ENCODE results near the gene U2AF1L4. TPM values are rescaled to one million over a fixed set of nuclear protein-coding genes. Genes with fewer than 3 reads are reported as not detected.

Gene U2AF1L4
- total and polyA plus RNA-seq, 2 of the 4 experiments (the other 2 are of a cell fraction): 6.1 to 15.0 TPM

DNA sequence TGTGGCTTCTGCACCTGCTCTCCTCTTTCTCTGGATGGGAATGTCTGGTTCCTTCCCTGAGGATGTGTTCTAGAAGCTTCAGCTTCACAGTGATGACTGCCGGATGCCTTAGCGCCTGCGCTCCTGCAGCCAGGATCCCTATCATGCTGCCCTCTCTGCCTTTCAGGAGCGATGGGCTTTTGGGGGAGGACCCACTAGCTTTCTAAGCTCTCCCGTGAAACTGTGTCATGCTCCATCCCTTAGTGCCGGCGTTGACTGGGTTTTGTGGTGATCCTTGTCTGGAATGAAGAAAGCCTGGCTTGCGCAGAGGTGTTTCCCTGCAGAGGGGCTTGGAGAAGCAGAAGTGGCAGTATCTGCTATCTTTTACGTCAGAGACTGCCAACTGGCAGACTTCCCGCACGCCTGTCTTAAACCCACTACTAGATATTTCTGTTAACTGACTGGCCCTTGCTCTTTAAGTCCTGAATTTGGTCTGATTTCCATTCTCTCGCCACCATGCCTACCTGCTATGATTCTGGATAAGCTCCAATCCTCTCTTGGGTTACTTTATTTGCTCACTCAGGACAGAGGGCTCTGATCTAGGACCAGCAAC, 31.2 kb downstream of the U2AF1L4 start (continued):
- TF ChIP-seq CHD1 (IDR thresholded peaks at IDR 0.05; ENCODE audit: low read depth, low read length): no peak
- no peak for TF ChIP-seq MAZ (IDR thresholded peaks at IDR 0.05; ENCODE audit: borderline replicate concordance, low read depth, low read length)
- no peak for TF ChIP-seq FOS (IDR thresholded peaks at IDR 0.05; ENCODE audit: low read depth, low read length)
- TF ChIP-seq POLR2A (IDR thresholded peaks at IDR 0.05; ENCODE audit: low read depth, low read length): no peak

DNA sequence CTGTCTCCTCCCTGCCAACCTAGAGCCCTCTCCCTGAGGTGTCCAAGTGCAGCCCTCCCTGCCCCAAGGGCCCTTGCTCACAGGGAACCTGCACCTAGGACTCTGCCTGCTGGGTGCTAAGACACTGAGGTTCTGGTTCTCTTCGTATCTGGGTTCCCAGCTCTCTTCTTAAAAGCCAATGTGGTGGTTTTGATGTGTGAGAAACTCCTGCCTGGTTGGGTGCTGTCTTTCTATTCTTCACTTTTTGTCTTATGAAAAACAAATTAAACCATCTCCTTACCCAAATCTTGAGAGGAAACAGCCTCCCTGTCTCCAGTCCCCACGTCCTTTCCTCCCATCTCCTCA, 31.7 kb downstream of the U2AF1L4 start:
- BruUV-seq (replicated peaks): no TSS peak
- intact Hi-C loops (cut with micrococcal nuclease): no loop called here

More for the DNA sequence above, 31.7 kb downstream of the U2AF1L4 start:
- H2AK9ac ChIP-seq (replicated peaks; ENCODE audit: low read depth, low read length, poor library complexity): no peak overlapping the region
- H3K14ac ChIP-seq (replicated peaks; ENCODE audit: low read depth, low read length): no peak overlapping the region
- peaks cover 2% of the 10 kb centered on the region; the same call in 1 of the 2 replicates for H4K20me1 ChIP-seq (ENCODE audit: insufficient read depth, low read length)
- H3K18ac ChIP-seq (ENCODE audit: low read depth, low read length): no peak overlapping the region
- no peak overlapping the region for H2BK5ac ChIP-seq (ENCODE audit: low read depth, low read length, poor library complexity, severe bottlenecking)
- no peak overlapping the region for H2BK15ac ChIP-seq (ENCODE audit: low read depth, low read length)
- no peak overlapping the region for H4K8ac ChIP-seq (ENCODE audit: low read depth in 2 of 2, low read length in 2 of 2)
- H3K36me3 ChIP-seq (ENCODE audit: control insufficient read depth, insufficient read depth, low read length): no peaks in the 10 kb centered on the region
- in situ Hi-C loops (cut with MboI; ENCODE audit: low sequenced_read_pairs) (no loop called here), dilution Hi-C loops (cut with HindIII; ENCODE audit: low sequenced_read_pairs, unreplicated experiment) (no loop called here)
- H3K9ac ChIP-seq (ENCODE audit: low read depth, low read length): no peak overlapping the region
- no peak overlapping the region for H4K5ac ChIP-seq (ENCODE audit: low read depth, low read length)
- no peak overlapping the region for H2BK20ac ChIP-seq (ENCODE audit: low read depth, low read length)
- no peak overlapping the region for H4K91ac ChIP-seq (ENCODE audit: insufficient read depth, low read depth, low read length)
- no peak for TF ChIP-seq MXI1 (IDR thresholded peaks at IDR 0.05; ENCODE audit: borderline replicate concordance, low read depth, low read length)
- TF ChIP-seq MAZ (IDR thresholded peaks at IDR 0.05; ENCODE audit: borderline replicate concordance, low read depth, low read length): no peak
- TF ChIP-seq, protein P1, sequence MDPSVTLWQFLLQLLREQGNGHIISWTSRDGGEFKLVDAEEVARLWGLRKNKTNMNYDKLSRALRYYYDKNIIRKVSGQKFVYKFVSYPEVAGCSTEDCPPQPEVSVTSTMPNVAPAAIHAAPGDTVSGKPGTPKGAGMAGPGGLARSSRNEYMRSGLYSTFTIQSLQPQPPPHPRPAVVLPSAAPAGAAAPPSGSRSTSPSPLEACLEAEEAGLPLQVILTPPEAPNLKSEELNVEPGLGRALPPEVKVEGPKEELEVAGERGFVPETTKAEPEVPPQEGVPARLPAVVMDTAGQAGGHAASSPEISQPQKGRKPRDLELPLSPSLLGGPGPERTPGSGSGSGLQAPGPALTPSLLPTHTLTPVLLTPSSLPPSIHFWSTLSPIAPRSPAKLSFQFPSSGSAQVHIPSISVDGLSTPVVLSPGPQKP (IDR thresholded peaks at IDR 0.05; ENCODE audit: borderline replicate concordance, low read depth, low read length): no peak
- TF ChIP-seq RAD21 (IDR thresholded peaks at IDR 0.05; ENCODE audit: low read length): no peak
- no peak for TF ChIP-seq MAFK (IDR thresholded peaks at IDR 0.05; ENCODE audit: low read depth, low read length)
- TF ChIP-seq CHD1 (IDR thresholded peaks at IDR 0.05; ENCODE audit: low read depth, low read length): no peak
- no peak for TF ChIP-seq FOS (IDR thresholded peaks at IDR 0.05; ENCODE audit: low read depth, low read length)
- no peak for TF ChIP-seq CEBPB (IDR thresholded peaks at IDR 0.05; ENCODE audit: low read depth, low read length)
- TF ChIP-seq POLR2A (IDR thresholded peaks at IDR 0.05; ENCODE audit: low read depth, low read length): no peak
- H2AK5ac ChIP-seq (ENCODE audit: low read depth, low read length): no peak overlapping the region
- ATAC-seq (ENCODE audit: low read depth) (no peak), DNase-seq (no peak)
- H3K56ac ChIP-seq (ENCODE audit: extremely low read depth, insufficient read depth, low read length): no peak overlapping the region
- no peak overlapping the region for H3K4me2 ChIP-seq (ENCODE audit: low read depth, low read length)
- ChIA-PET CTCF (no interaction called here), POLR2A (ENCODE audit: unreplicated experiment) (no interaction called here)
- no peak overlapping the region for H3K4me3 ChIP-seq (ENCODE audit: insufficient read depth, low read depth, low read length)
- no peak overlapping the region for H3K27ac ChIP-seq (ENCODE audit: insufficient read depth, low read length)
- no peak overlapping the region for H2AFZ ChIP-seq (replicated peaks; ENCODE audit: low read length, poor library complexity)
- WGBS, 2 experiments (ENCODE audit: extremely low coverage in 2 of 2, insufficient read length in 1 of 2): no CpG with 5 or more reads among the region's 2 CpGs
- H3K27me3 ChIP-seq (ENCODE audit: control insufficient read depth, insufficient read depth, low read length): no peaks in the 10 kb centered on the region
- H2BK120ac ChIP-seq (ENCODE audit: low read depth, low read length): no peak overlapping the region
- no peaks in the 10 kb centered on the region for H3K9me3 ChIP-seq (ENCODE audit: control insufficient read depth, insufficient read depth, low read length)
- peaks cover 8% of the 10 kb centered on the region for H3K4me1 ChIP-seq (ENCODE audit: control insufficient read depth, insufficient read depth, low read length)
- peaks cover 0 to 13% of the 10 kb centered on the region in 2 experiments; a peak in 2 of 4 replicates for H3K79me1 ChIP-seq (ENCODE audit: low read depth in 1 of 2, low read length in 2 of 2)
- H3K23ac ChIP-seq (ENCODE audit: low read depth, low read length): no peak overlapping the region
- no peak overlapping the region for H3K4ac ChIP-seq (ENCODE audit: low read depth, low read length)
- H3K9me1 ChIP-seq (ENCODE audit: insufficient read depth, low read length): no peaks in the 10 kb centered on the region
